ENCODE results near the gene ZBTB32.
"Not testable (repeated sequence)": the region's sequence is repeated elsewhere in the genome, so short reads cannot be mapped to it uniquely, and the experiment has no call there.

ZBTB32 gene

DNA sequence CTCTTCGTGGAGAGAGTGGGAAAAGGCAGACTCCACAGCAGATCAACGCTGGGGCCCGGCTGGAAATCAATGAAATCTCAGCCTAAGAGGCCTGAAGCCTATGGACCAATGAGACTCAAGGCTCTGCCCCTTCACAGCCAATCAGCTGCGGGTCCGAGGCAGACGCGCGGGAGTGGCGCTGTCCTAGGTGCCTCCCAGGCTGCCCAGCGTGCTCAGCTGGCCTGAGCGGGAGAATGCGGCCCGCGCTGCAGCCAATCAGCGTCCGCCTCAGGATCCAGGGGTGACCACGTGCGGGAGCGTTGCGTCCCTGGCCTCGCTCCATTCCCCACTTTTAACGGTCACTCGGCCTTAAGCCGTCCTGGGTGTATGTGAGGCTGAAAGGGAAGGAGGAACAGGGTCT lies at the start of gene ZBTB32:
Gene ZBTB32 (plus strand): TSS at position 341 of the 400 bp plus-strand sequence. CDS start 10,069 bp downstream, outside the sequence.
- peak in 8 of 51 donors; percentile 1 to 38 (median 7) for DNase-seq

DNA sequence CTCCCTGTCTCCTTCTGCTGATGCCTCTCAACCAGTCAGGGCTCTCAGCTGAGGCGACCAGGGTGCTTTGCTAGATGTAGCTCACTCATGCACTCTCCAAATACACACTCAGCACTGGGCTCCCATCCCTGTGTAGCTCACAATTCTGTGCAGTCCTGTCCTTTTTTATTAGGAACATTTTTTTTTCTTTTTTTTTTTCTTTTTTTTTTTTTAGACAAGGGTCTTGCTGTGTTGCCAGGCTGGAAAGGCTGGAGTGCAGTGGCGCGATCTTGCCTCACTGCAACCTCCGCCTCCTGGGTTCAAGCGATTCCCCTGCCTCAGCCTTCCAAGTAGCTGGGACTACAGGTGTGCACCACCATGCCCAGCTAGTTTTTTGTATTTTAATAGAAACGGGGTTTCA lies 49.5 kb upstream of the ZBTB32 start:
- DNase-seq, result not testable (repeated sequence)

DNA sequence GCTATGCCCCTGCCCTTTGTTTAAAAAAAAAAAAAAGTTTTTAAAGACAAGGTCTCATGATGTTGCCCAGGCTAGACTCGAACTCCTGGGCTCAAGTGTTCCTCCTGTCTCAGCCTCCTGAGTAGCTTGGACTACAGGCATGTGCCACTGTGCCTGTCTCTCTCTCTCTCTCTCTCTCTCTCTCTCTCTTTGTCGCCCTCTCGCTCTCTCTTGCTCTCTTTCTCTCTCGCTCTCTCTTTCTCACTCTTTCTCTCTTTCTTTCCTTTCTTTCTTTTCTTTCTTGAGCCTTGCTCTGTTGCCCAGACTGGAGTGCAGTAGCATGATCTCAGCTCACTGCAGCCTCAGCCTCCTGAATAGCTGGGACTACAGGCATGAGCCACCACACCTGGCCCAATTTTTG lies 48.8 kb upstream of the ZBTB32 start:
- no peak for DNase-seq

GRCh38 chr19:35656700-35657099 lies 47.7 kb upstream of the ZBTB32 start:
- DNase-seq, result no peak

DNA sequence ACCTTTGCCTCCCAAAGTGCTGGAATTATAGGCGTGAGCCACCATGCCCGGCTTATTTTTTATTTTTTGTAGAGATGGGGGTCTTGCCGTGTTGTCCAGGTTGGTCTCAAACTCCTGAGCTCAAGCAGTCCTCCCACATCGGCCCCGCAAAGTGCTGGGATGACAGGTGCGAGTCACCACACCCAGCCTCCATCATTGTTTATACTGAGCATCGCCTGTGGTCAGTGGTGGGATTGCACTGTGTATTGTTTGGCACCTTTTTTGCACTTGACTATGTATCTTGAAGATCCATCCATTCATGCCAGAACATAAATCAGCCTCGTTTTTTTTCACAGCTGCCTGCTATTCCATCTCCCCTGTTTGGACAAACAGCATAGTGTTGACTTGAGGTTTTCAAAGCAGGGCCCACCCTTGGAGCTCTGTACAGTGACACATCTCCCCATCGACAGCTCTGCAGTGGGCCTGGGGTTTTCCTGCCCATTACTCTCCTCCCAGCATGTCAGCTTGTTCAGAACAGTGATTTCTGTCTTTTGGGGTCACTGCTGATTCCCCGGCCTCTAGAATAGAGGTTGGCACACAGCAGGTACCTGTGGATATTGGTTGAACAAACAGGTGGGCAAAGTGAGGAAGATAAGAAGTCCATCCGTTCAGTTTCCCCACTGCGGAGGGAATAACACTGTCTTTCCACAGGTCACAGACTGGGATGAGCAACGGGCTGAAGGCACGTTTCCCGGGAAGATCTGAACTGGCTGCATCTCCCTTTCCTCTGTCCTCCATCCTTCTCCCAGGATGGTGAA lies 46.3 kb upstream of the ZBTB32 start:
- no peak for DNase-seq

- DNase-seq, result no peak
Measured at GRCh38 chr19:35661995-35662340, 42.4 kb upstream of the ZBTB32 start.

DNA sequence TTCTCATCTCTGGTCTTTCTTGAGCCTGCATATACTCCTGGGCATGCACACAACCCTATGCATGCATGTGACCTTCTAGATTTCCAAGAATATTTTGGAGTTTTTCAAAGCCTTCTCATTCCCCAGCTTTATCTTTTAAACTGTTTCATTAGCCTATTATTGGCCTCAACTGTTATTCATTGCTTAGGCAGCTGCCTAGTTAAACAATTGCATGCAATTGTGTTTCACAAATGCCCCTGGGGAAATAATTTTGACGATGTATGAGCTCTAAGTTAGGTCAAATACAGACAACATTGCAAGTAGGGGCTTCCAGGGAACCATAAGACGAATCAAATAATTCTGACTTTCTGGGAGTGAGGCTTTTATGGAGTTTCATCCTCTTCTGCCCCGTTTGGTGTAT lies 40.4 kb upstream of the ZBTB32 start:
- DNase-seq, result no peak

DNA sequence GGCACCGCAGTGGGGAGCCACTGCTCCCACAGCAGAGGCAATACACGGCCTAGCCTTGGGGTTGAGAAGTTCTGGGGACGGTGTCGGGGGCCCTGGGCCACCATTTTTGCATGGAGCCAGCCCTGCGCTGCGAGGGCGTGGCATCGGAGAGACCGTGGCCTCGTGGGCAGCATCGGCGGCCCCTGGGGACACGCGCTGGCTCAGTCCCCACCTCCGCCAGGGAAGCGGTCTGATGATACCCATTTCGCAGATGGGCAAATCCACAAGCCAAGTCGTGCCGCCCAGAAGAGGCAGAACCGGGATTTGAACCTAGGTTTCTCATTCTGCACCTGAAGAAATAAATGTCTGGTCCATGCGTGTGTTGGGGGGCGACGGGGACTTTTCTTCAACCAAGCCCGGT lies 39.2 kb upstream of the ZBTB32 start:
- DNase-seq, result no peak

- no peak for DNase-seq
Measured at GRCh38 chr19:35665604-35666003, 38.8 kb upstream of the ZBTB32 start.

GRCh38 chr19:35666251-35666913 lies 38.0 kb upstream of the ZBTB32 start, which contains the start of gene UPK1A:
Gene UPK1A, plus strand, starts transcription at chr19:35666517. Its CDS starts 296 bp downstream, at chr19:35666813.
- no peak for DNase-seq

DNA sequence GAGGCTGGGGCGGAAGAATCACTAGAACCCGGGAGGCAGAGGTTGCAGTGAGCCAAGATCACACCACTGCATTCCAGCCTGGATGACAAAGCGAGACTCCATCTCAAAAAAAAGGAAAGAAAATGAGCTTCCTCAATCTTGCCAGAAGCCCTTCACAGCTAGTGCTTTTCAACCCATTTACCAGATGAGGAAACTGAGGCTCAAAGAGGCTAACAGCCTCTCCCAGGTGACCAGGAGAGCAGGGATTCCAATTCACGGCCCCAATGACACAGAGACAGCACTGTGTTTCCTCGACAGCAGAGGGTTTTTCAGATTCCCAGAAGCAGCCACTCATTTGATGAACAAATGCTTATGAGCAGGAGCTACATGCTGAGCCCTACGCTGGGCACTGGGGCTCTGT lies 34.8 kb upstream of the ZBTB32 start:
- no peak for DNase-seq

DNA sequence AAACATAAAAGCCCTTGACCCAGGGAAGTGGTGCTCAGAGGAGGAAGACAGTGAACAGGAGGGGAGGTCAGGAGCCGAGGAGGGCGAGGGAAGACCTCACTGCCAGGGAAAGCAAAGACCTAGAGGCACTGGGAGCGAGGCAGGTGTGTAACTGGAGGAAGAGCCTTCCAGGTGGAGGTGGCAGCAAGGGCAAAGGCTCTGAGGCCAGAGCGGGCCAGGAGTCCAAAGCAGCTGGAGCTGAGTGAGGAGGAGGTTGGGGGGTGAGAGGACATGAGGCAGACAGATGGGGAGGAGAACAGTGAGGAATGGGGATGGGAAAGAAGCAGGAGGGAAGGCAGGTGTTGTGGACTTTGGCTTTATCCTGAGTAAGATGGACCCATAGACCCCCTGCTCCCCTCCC lies 34.4 kb upstream of the ZBTB32 start:
- no peak for DNase-seq

DNA sequence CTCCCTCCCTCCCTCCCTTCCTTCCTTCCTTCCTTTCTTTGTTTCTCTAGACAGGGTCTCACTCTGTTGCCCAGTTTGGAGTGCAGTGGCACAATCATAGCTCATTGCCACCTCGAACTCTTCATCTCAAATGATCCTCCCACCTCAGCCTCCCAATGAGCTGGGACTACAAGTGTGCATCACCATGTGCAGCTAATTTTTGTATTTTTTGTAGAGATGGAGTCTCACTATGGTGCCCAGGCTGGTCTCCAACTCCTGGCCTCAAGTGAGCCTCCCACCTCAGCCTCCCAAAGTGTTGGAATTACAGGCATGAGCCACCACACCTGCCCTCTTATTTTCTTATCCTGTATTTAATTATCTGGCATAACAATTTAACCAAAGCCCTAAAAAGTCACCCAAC lies 33.7 kb upstream of the ZBTB32 start:
- no peak for DNase-seq

- no peak for DNase-seq
Measured at GRCh38 chr19:35671818-35672217, 32.5 kb upstream of the ZBTB32 start.

DNA sequence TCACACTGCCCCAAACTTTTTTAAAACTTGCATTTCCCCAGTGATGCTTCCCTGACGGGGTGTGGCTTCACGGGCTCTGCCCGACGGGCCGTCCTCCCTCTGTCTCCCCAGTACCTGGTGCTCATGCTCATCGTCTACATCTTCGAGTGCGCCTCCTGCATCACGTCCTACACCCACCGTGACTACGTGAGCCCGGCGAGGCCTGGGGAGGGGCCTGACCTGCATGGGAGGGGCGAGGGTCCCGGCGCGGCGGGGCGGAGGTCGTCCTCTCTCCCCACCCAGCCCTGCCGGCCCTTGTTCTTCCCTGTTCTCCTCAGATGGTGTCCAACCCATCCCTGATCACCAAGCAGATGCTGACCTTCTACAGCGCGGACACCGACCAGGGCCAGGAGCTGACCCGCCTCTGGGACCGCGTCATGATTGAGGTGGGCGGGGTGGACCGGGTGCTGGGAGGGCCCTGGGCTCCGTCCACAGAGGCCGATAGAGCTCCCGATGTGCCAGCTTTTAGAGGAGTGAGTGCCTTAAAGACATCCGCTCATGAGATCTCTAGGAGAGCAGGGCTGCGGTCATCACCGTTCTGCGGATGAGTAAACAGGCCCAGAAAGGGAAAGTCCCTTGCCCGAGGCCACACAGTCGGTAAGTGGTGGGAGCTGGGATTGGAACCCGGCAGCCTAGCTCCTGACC lies 31.1 kb upstream of the ZBTB32 start:
- DNase-seq, result no peak

- DNase-seq, result no peak
Measured at GRCh38 chr19:35675589-35676140, 28.7 kb upstream of the ZBTB32 start.

DNA sequence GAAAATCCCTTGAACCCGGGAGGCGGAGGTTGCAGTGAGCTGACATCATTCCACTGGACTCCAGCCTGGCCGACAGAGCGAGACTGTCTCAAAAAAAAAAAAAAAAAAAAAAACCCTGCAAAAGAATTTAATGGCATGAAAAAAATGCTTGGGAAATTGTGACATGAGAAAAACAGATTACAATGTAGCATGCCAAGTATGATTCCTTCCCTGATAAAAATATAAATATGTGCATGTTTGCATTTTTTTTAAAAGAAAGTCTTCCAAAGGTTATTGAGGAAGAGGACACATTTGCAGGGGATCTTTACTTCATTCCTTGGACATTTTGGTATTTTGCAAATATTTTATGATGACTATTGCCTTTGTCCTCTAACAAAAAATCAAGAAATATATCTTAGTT lies 14.5 kb upstream of the ZBTB32 start:
- DNase-seq, result no peak

- not testable (repeated sequence) for DNase-seq
Measured at GRCh38 chr19:35691106-35691505, 13.3 kb upstream of the ZBTB32 start.

DNA sequence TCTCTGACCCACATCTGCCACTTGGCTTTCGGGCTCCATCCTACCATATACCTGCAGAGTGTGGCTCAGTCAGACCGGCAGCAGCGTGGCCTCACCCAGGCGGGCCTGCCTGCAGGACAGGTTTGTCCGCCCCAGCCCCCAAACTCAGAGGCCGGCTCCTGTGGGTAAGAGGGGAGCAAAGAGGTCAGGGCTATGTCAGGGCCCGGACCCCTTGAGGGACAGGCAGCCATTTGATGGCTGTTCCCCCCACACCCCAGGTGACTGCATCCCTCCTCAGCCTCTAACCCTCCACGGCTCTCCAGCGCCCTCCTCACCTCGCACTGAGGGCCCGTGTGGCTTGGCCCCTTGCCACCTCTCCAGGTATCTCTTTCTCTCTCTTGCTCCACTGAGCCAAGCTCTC lies 12.3 kb upstream of the ZBTB32 start:
- no peak for DNase-seq

- no peak for DNase-seq
Measured at GRCh38 chr19:35693422-35693821, 10.9 kb upstream of the ZBTB32 start.

DNA sequence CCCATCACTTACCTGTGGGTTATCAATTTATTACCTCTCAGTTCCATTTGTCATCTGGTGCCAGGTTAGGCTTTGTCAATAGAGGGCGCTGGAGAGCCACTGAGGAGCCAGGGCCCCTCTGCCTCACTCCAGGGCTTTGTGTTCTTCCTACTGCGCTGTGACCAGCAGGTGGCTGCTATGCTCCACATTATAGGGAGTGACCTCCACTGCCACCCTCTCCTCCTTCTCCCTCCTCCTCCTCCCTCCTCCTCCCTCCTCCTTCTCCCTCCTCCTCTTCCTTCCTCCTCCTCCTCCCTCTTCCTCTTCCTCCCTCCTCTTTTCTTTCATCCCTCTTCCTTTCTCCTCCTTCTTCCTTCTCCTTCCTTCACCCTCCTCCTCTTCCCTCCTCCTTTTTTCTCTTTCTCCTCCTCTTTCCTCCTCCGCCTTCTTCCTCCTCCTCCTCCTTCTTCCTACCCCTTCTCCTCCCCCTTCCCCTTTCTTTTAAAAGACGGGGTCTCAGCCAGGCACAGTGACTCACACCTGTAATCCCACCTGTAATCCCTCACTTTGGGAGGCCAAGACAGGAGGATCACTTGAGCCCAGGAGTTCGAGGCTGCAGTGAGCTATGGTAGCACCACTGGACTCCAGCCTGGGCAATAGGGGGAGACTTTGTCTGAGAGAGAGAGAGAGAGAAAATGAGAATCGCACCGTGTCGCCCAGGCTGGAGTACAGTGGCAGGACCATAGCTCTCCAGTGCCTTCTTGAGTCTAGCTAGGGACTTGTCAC lies 10.3 kb upstream of the ZBTB32 start:
- DNase-seq, result peak in 49 of 51 donors; percentile 11 to 88 (median 67)

Measured in hypothalamus (tissue), 51 donors.